Measurements from ENCODE around the gene PDILT.
"Not testable (repeated sequence)": the region's sequence is repeated elsewhere in the genome, so short reads cannot be mapped to it uniquely, and the experiment has no call there.

Gene PDILT

DNA sequence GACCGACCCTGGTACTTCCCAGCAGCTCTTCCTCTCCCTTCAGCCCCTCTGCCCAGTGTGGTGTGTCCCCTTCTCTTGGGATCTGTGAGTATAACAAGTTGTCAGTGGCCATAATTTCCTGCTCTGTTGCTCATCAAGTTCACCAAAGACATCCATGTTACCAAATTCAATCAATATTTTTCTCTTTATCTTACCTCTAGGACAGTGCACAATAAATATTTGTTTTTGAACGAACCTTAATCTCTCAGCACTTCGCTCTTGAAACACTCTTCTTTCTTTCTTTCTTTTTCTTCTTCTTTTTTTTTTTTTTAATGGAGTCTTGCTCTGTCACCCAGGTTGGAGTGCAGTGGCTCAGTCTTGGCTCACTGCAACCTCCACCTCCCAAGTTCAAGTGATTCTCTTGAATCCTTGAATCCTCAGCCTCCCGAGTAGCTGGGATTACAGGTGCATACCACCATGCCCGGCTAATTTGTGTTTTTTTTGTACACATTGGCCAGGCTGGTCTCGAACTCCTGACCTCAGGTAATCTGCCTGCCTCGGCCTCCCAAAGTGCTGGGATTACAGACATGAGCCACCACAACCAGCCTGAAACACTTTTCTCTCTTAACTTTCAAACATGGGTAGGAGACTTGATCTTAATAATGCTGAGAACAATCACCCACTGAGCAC lies 49.3 kb downstream of the PDILT start:
- no peak for DNase-seq

DNA sequence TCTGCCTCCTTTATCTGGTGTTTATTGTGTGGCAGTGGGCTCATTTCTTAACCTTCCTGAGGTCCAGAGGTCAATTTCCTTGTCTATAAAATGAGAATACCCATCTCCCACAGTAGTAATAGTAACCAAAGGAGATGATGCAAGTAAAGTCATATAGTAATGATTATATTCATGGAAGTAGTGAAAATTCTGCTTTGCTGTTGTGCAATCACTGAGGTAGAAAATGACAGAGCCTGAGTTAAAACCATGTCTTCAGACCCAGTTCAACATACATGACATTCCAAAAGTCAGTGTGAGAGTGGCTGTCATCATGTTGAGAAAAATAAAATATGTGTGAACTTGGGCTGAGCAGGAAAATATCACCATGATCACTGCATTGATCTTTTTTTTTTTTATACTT lies 51.2 kb downstream of the PDILT start:
- no peak for DNase-seq

- no peak for DNase-seq
These were observed 51.9 kb downstream of the PDILT start, which contains the start of gene UMOD for GRCh38 chr16:20352615-20353014. Gene UMOD (minus strand): TSS chr16:20352715. CDS start chr16:20350737, 1,978 bp downstream.

- no peak for DNase-seq
These were observed 54.9 kb downstream of the PDILT start for GRCh38 chr16:20349615-20350014.

DNA sequence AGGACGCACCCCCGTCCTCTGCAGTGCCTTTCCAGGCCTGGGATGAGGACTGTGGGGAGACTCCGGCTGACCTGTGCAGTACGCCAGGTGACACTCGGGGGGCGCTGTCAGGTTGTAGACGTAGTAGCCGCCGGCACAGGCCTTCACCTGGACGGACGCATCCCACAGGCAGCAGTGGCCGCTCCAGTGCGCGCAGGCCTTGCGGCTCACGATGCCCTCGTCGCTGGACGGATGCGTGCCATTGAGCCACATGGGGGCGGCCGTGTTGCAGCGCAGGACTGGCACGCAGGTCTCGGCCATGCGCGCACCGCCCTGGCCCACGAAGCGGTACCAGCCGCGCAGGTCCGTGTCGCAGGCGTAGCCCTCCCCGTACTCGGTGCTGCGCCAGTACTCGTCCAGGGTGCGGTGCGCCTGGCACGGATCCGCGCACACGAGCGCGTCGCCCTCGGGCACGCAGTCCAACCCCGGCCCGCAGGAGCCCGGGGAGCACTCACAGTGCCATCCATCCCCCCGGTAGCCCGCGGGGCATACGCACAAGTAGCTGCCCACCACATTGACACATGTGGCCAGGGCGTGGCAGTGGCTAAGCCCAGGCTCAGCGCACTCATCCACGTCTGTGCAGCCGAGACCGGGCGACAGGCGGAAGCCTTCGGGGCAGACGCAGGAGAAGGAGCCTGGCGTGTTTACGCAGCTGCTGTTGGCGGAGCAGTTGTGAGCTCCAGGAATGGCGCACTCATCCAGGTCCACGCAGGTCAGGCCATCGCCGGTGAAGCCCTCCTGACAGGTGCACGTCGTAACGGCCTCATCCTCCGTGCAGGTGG lies 56.0 kb downstream of the PDILT start:
- DNase-seq, result peak; percentile 48

DNA sequence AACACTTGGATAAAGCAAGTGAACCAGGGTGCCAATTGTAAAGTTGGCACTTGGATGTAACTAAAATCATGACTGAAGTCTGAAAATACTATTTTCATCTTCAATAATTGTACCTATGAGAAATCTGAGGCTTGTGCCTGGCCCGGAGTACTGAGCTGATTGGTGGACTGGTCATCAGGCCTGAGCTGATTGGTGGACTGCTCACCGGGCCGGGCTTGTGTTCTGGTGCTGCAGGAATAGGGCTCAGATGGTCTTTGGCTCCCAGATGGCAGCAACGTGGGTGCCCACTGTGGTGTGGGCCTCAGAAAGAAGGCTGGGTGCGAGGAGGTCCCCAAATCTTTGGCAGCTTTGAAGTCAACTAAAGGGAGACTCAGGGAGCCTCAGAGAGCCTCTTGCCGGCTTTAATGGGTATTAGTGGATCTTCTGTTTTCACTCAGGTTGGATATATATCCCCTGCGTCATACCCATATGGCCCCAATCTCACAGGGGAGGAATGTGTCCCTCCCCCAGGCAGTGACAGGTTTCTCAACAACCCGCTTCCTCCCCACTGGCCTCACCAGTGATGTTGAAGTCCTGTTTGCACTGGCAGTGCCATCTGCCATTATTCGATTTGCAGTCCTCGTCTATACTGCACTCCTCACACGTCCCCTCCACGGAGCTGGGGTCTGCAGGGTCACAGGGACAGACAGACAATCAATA lies 56.7 kb downstream of the PDILT start:
- no peak for DNase-seq

- DNase-seq, result no peak
These were observed 59.9 kb downstream of the PDILT start for GRCh38 chr16:20344611-20345010.

DNA sequence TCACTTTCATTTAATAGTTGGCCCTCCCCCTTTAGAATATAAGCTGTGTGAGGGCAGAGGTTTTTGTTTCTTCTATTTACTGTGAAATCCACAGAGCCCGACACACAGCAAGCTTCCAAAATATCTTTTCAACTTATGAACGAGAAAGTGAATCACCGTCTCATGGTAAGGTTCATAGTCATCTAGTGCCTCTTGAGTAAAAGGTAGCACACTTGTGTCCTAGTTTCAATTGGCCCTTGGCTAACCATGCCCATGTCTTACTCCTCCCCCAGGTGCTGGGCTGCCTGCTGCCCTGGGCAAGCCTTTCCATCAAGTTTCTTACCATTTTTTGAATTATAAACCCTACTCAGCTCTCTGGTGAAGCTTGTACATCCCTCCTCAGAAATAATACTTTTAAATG lies 64.8 kb downstream of the PDILT start:
- no peak for DNase-seq

- DNase-seq, result no peak
These were observed 67.6 kb downstream of the PDILT start for GRCh38 chr16:20336955-20337354.

DNA sequence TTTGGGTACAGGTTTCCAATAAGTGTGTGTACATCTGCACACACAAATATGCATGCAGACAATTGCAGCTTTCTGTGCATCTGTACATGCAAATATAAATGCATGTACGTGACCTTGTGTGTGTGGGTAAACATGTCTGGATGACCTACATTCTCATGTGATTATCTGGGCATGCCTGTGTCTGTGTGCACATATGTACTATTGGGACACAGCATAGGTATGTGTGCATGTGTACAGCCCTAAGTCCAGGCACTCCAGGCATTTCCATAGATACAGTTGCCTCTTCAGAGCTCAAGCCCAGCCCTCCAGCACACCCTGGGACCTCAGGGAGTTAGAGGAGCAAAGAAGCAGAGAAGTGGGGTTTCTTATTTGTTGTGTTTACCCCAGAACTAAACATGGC lies 70.1 kb downstream of the PDILT start:
- no peak for DNase-seq

- DNase-seq, result no peak
These were observed 71.4 kb downstream of the PDILT start for GRCh38 chr16:20333120-20333519.

GRCh38 chr16:20332411-20332810 lies 72.1 kb downstream of the PDILT start:
- DNase-seq, result no peak

DNA sequence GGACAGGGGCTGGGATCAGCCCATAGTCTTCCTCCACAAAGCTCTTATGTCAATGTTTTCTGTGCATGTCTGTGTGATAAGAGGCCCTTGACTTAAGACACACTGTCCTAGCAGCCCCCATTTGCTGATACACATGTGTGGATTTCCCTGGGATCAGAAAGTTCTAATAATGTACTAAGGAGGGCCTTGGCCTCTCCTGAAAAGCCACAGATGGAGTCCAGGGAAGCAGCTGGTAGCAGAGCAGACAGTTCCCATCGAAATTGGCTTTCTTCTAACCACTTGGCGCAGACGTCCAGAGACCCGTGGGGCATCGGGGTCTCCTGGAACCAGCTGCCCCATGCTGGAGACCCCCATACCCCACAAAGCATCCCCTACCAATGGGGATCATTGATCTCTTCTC lies 72.9 kb downstream of the PDILT start:
- DNase-seq, result no peak

- no peak for DNase-seq
These were observed 75.0 kb downstream of the PDILT start for GRCh38 chr16:20329392-20330138.

GRCh38 chr16:20327444-20328041 lies 77.0 kb downstream of the PDILT start, which contains the start of gene GP2:
Gene GP2 (minus strand): TSS chr16:20327513. CDS start chr16:20326431, 1,082 bp downstream.
- DNase-seq, result peak; percentile 46

DNA sequence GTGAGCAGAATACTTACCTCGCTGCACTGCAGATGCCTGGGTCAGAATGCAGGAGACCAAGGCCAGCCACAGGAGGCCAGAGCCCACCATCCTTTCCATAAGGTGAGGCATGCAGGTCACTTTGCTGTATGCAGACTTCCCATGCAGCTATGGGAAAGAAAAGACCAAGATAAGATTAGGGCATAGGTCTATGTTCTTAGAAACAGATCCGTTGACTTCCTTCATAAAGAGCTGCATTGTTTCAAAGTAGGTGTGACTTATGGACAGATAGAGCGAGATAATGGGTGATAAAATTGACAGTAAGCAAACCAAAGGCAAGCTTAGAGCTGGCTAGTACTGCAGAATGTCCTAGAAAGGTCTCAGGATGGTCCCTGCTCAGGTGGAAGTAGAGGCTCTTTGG lies 78.2 kb downstream of the PDILT start:
- DNase-seq, result no peak

DNA sequence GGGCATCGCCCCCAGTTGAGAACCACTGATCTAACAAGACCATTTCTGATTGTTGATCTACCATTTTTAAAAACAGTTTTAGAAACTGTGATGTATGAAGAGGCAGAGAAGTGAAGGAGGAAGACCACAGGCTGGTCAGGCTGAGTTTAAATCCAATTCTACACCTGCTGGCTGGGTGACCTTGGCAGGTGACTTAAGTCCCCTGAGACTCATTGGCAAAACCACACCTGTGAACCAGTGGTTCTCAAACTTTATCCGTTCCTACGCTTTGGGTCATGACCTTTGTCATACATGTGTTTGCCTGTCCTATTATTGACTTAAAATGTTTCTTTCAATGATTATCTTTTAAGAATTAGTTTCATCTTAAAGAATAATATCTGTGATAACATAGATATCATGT lies 79.5 kb downstream of the PDILT start:
- no peak for DNase-seq

GRCh38 chr16:20323591-20324117 lies 80.9 kb downstream of the PDILT start:
- DNase-seq, result no peak

DNA sequence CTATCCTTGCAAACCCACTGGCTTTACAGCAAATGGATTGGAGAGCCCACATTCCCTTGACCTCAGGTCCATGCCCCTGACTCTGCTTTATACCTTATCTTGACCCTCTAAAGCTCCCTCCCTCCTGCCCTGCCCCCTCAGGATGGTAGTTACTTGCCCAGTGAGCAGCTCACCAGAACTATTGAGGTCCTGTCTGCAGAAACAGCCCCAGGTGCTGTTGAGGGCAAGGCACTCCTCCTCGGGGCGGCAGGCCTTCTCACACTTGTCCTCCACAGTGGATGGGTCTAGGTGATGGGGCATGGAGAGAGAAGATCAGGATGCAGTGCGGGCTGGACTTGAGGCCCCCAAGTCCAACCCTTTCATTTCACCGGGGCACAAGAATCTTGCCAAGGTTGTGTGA lies 81.8 kb downstream of the PDILT start:
- DNase-seq, result no peak

GRCh38 chr16:20321671-20322070 lies 82.9 kb downstream of the PDILT start:
- DNase-seq, result no peak

GRCh38 chr16:20321051-20321450 lies 83.5 kb downstream of the PDILT start:
- not testable (repeated sequence) for DNase-seq

GRCh38 chr16:20320592-20320991 lies 83.9 kb downstream of the PDILT start:
- DNase-seq, result no peak

Measured in NCI-H1092 treated with DMSO at 0.1 percent for 48 hours (cell line).